ENCODE data around the gene MYOZ1.

MYOZ1 gene

GRCh38 chr10:73601486-73601921 is 39.8 kb downstream of the MYOZ1 start:
- no peak overlapping the region for H3K4me2 ChIP-seq (ENCODE audit: low read length)
- no peaks in the 10 kb centered on the region for H3K79me1 ChIP-seq (ENCODE audit: low read length)
- H4K8ac ChIP-seq (ENCODE audit: low read depth, low read length) = no peak overlapping the region
- H2AK5ac ChIP-seq (ENCODE audit: low read length) = no peak overlapping the region
- no peak overlapping the region for H3K27ac ChIP-seq (ENCODE audit: low read depth, low read length)
- H3K23ac ChIP-seq (ENCODE audit: low read length) = no peak overlapping the region
- H3K36me3 ChIP-seq (ENCODE audit: control insufficient read depth, insufficient read depth, low read length) = no peaks in the 10 kb centered on the region
- no peak overlapping the region for H3K56ac ChIP-seq (ENCODE audit: low read length)
- no peak overlapping the region for H3K9ac ChIP-seq (ENCODE audit: low read length)
- no peak overlapping the region for H3K4ac ChIP-seq (ENCODE audit: low read depth, low read length)
- H4K5ac ChIP-seq (ENCODE audit: low read length) = no peak overlapping the region
- H2BK120ac ChIP-seq (ENCODE audit: low read depth, low read length) = no peak overlapping the region
- WGBS (ENCODE audit: extremely low coverage, insufficient coverage, low lambda C conversion rate) = no CpG with 5 or more reads among the region's 3 CpGs
- H3K79me2 ChIP-seq (ENCODE audit: control insufficient read depth, insufficient read depth, low read length) = no peaks in the 10 kb centered on the region
- DNase-seq = peak; percentile 84
- no peak overlapping the region for H3K4me3 ChIP-seq (ENCODE audit: low read length)
- H3K4me1 ChIP-seq (ENCODE audit: control insufficient read depth, low read depth, low read length) = no peaks in the 10 kb centered on the region
- H3K27me3 ChIP-seq (ENCODE audit: insufficient read depth, low read length, poor library complexity) = no peaks in the 10 kb centered on the region
- no peak overlapping the region for H2BK15ac ChIP-seq (replicated peaks; ENCODE audit: low read depth)
- no peak overlapping the region for H3K18ac ChIP-seq (ENCODE audit: low read length)
- H2BK5ac ChIP-seq (ENCODE audit: low read length) = no peak overlapping the region

DNA sequence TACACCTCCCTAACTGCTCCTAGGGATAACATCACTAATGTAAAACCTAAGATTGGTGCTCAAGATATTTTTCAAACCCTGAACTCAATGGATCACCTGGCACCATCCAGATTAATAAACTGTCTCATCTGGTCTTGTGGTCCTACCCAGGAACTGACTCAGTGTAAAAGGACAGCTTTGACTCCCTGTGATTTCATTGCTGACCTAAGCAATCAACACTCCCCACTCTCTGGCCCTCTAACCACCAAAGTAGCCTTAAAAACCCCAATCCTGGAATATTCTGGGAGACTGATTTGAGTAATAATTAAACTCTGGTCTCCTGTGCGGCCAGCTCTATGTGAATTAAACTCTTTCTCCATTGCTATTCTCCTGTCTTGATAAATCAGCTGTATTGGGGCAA is 43.9 kb downstream of the MYOZ1 start:
- H3K9ac ChIP-seq (ENCODE audit: low read length) = no peak overlapping the region
- H3K4me2 ChIP-seq (ENCODE audit: low read length) = no peak overlapping the region
- H3K27ac ChIP-seq (ENCODE audit: low read depth, low read length) = no peak overlapping the region
- H3K4ac ChIP-seq (ENCODE audit: low read depth, low read length) = no peak overlapping the region
- DNase-seq = no peak
- no peak overlapping the region for H2AK5ac ChIP-seq (ENCODE audit: low read length)
- H2BK5ac ChIP-seq (ENCODE audit: low read length) = no peak overlapping the region
- H3K79me1 ChIP-seq (ENCODE audit: low read length) = no peaks in the 10 kb centered on the region
- no peaks in the 10 kb centered on the region for H3K27me3 ChIP-seq (ENCODE audit: insufficient read depth, low read length, poor library complexity)
- H3K79me2 ChIP-seq (ENCODE audit: control insufficient read depth, insufficient read depth, low read length) = no peaks in the 10 kb centered on the region
- no peak overlapping the region for H2BK15ac ChIP-seq (replicated peaks; ENCODE audit: low read depth)
- H4K8ac ChIP-seq (ENCODE audit: low read depth, low read length) = no peak overlapping the region
- no peak overlapping the region for H2BK120ac ChIP-seq (ENCODE audit: low read depth, low read length)
- no peaks in the 10 kb centered on the region for H3K36me3 ChIP-seq (ENCODE audit: control insufficient read depth, insufficient read depth, low read length)
- WGBS (ENCODE audit: extremely low coverage, insufficient coverage, low lambda C conversion rate) = no CpG with 5 or more reads among the region's 1 CpG
- no peak overlapping the region for H3K56ac ChIP-seq (ENCODE audit: low read length)
- no peak overlapping the region for H3K18ac ChIP-seq (ENCODE audit: low read length)
- H4K5ac ChIP-seq (ENCODE audit: low read length) = no peak overlapping the region
- no peaks in the 10 kb centered on the region for H3K4me1 ChIP-seq (ENCODE audit: control insufficient read depth, low read depth, low read length)
- no peak overlapping the region for H3K23ac ChIP-seq (ENCODE audit: low read length)
- H3K4me3 ChIP-seq (ENCODE audit: low read length) = no peak overlapping the region

DNA sequence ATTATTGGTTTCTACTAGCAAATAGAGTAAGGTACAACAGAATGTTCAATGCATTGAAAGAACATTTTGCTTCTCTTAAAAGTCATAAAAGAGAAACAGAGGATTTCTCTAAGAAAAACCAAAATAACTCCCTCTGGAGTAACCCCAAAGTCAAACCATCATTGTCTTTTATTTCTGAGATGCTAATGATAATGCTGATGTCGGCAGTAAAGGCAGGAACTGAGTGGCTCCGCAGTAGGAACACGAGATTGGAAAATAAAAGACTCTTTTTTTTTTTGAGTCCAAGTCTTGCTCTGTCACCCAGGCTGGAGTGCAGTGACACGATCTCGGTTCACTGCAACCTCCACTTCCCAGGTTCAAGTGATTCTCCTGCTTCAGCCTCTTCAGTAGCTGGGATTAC is 47.5 kb downstream of the MYOZ1 start:
- no peak overlapping the region for H3K4me2 ChIP-seq (ENCODE audit: low read length)
- no peak overlapping the region for H2AK5ac ChIP-seq (ENCODE audit: low read length)
- H3K4me3 ChIP-seq (ENCODE audit: low read length) = no peak overlapping the region
- no CpG with 5 or more reads among the region's 5 CpGs for WGBS (ENCODE audit: extremely low coverage, insufficient coverage, low lambda C conversion rate)
- H3K79me2 ChIP-seq (ENCODE audit: control insufficient read depth, insufficient read depth, low read length) = no peaks in the 10 kb centered on the region
- H4K5ac ChIP-seq (ENCODE audit: low read length) = no peak overlapping the region
- peaks cover 2% of the 10 kb centered on the region for H3K4me1 ChIP-seq (ENCODE audit: control insufficient read depth, low read depth, low read length)
- H3K27me3 ChIP-seq (ENCODE audit: insufficient read depth, low read length, poor library complexity) = no peaks in the 10 kb centered on the region
- H4K8ac ChIP-seq (ENCODE audit: low read depth, low read length) = no peak overlapping the region
- H3K4ac ChIP-seq (ENCODE audit: low read depth, low read length) = no peak overlapping the region
- no peak overlapping the region for H2BK120ac ChIP-seq (ENCODE audit: low read depth, low read length)
- no peak overlapping the region for H2BK5ac ChIP-seq (ENCODE audit: low read length)
- H3K79me1 ChIP-seq (ENCODE audit: low read length) = peaks cover 2% of the 10 kb centered on the region
- H2BK15ac ChIP-seq (replicated peaks; ENCODE audit: low read depth) = no peak overlapping the region
- no peak overlapping the region for H3K23ac ChIP-seq (ENCODE audit: low read length)
- H3K9ac ChIP-seq (ENCODE audit: low read length) = no peak overlapping the region
- DNase-seq = no peak
- no peak overlapping the region for H3K18ac ChIP-seq (ENCODE audit: low read length)
- H3K27ac ChIP-seq (ENCODE audit: low read depth, low read length) = no peak overlapping the region
- no peak overlapping the region for H3K56ac ChIP-seq (ENCODE audit: low read length)
- H3K36me3 ChIP-seq (ENCODE audit: control insufficient read depth, insufficient read depth, low read length) = no peaks in the 10 kb centered on the region

- H3K36me3 ChIP-seq (ENCODE audit: control insufficient read depth, insufficient read depth, low read length) = no peaks in the 10 kb centered on the region
- H3K4me1 ChIP-seq (ENCODE audit: control insufficient read depth, low read depth, low read length) = peaks cover 2% of the 10 kb centered on the region
- H4K5ac ChIP-seq (ENCODE audit: low read length) = no peak overlapping the region
- H3K4me3 ChIP-seq (ENCODE audit: low read length) = no peak overlapping the region
- H3K79me2 ChIP-seq (ENCODE audit: control insufficient read depth, insufficient read depth, low read length) = no peaks in the 10 kb centered on the region
- H2AK5ac ChIP-seq (ENCODE audit: low read length) = no peak overlapping the region
- no peak overlapping the region for H2BK120ac ChIP-seq (ENCODE audit: low read depth, low read length)
- H4K8ac ChIP-seq (ENCODE audit: low read depth, low read length) = no peak overlapping the region
- no peak overlapping the region for H3K23ac ChIP-seq (ENCODE audit: low read length)
- H3K79me1 ChIP-seq (ENCODE audit: low read length) = peaks cover 2% of the 10 kb centered on the region
- H3K4me2 ChIP-seq (ENCODE audit: low read length) = no peak overlapping the region
- no peak overlapping the region for H3K56ac ChIP-seq (ENCODE audit: low read length)
- H3K18ac ChIP-seq (ENCODE audit: low read length) = peak overlapping the region; percentile 84
- H3K27me3 ChIP-seq (ENCODE audit: insufficient read depth, low read length, poor library complexity) = no peaks in the 10 kb centered on the region
- no peak overlapping the region for H3K9ac ChIP-seq (ENCODE audit: low read length)
- peak overlapping the region; percentile 38 for H2BK15ac ChIP-seq (replicated peaks; ENCODE audit: low read depth)
- WGBS (ENCODE audit: extremely low coverage, insufficient coverage, low lambda C conversion rate) = 100% methylated on average over 1 of the region's 4 CpGs
- no peak overlapping the region for H2BK5ac ChIP-seq (ENCODE audit: low read length)
- no peak for DNase-seq
- H3K4ac ChIP-seq (ENCODE audit: low read depth, low read length) = no peak overlapping the region
- H3K27ac ChIP-seq (ENCODE audit: low read depth, low read length) = peak overlapping the region; percentile 5
Measured at GRCh38 chr10:73593110-73593509, 48.2 kb downstream of the MYOZ1 start.

GRCh38 chr10:73591935-73592699 is 49.2 kb downstream of the MYOZ1 start:
- Histone ChIP-seq H3K27me3 (ENCODE audit: insufficient read depth, low read length, poor library complexity) (no peaks in the 10 kb centered on the region), H3K9ac (ENCODE audit: low read length) (no peak overlapping the region), H3K36me3 (ENCODE audit: control insufficient read depth, insufficient read depth, low read length) (no peaks in the 10 kb centered on the region), H3K27ac (ENCODE audit: low read depth, low read length) (peak overlapping the region; percentile 83), H4K8ac (ENCODE audit: low read depth, low read length) (no peak overlapping the region), H3K4me1 (ENCODE audit: control insufficient read depth, low read depth, low read length) (peaks cover 2% of the 10 kb centered on the region), H2BK5ac (ENCODE audit: low read length) (no peak overlapping the region), H2AK5ac (ENCODE audit: low read length) (no peak overlapping the region), H2BK15ac (replicated peaks; ENCODE audit: low read depth) (peak overlapping the region; percentile 38), H3K79me2 (ENCODE audit: control insufficient read depth, insufficient read depth, low read length) (peaks cover 2% of the 10 kb centered on the region), H3K4me2 (ENCODE audit: low read length) (no peak overlapping the region), H3K79me1 (ENCODE audit: low read length) (peaks cover 3% of the 10 kb centered on the region), H2BK120ac (ENCODE audit: low read depth, low read length) (no peak overlapping the region), H3K4ac (ENCODE audit: low read depth, low read length) (no peak overlapping the region), H4K5ac (ENCODE audit: low read length) (no peak overlapping the region), H3K18ac (ENCODE audit: low read length) (no peak overlapping the region), H3K56ac (ENCODE audit: low read length) (no peak overlapping the region), H3K4me3 (ENCODE audit: low read length) (no peak overlapping the region), H3K23ac (ENCODE audit: low read length) (no peak overlapping the region)
- DNase-seq = peak; percentile 98
- no CpG with 5 or more reads among the region's 3 CpGs for WGBS (ENCODE audit: extremely low coverage, insufficient coverage, low lambda C conversion rate)

All from mesendoderm (in vitro differentiated cells).